GM10266 (cell line): Measurements from ENCODE around the gene EYS.

ENCODE experiments used
- DNase-seq: peaks from one replicate; pipeline ENCODE4 v3.0.0; 2012; ENCODE audit errors: extremely low spot score
- CTCF ChIP-seq: IDR thresholded peaks from 2 replicates; pipeline ENCODE4 v1.5.1; 2012; ENCODE audit warnings: mild to moderate bottlenecking, low read depth; ENCODE audit not compliant: control insufficient read depth, insufficient read depth; ENCODE audit errors: missing control alignments

Gene EYS

GRCh38 chr6:64838726-64839125, 868.3 kb downstream of the EYS start:
- DNase-seq = no peak
- TF ChIP-seq CTCF = no peak

- DNase-seq = no peak
- TF ChIP-seq CTCF = no peak
These were observed 875.3 kb downstream of the EYS start for GRCh38 chr6:64831680-64832079.

GRCh38 chr6:64817525-64817924, 889.5 kb downstream of the EYS start:
- TF ChIP-seq CTCF = no peak
- no peak for DNase-seq

- DNase-seq = no peak
- TF ChIP-seq CTCF = no peak
These were observed 891.3 kb downstream of the EYS start for GRCh38 chr6:64815718-64816117.

- no peak for DNase-seq
- TF ChIP-seq CTCF = no peak
These were observed 894.9 kb downstream of the EYS start for GRCh38 chr6:64812138-64812537.

GRCh38 chr6:64811119-64811518, 895.9 kb downstream of the EYS start:
- DNase-seq = no peak
- no peak for TF ChIP-seq CTCF

- no peak for TF ChIP-seq CTCF
These were observed 899.2 kb downstream of the EYS start for GRCh38 chr6:64807785-64808184.

More at GRCh38 chr6:64807785-64808184, 899.2 kb downstream of the EYS start:
- no peak for DNase-seq
